Endothelial cell of umbilical vein (primary cell): ENCODE data around the gene MCTP1. TPM values are rescaled to one million over a fixed set of nuclear protein-coding genes. Genes with fewer than 3 reads are reported as not detected.

Experiments
- BruUV-seq: library from RNA; stranded (reverse); fragments of 400-500 nt; replicated peaks from 2 replicates; lab custom pipeline; 2021; lab: Mats Ljungman, UMichigan
- CTCF ChIA-PET: fragments of 300-600, 350-600 bp; sonication (Branson Sonifier 250); formaldehyde crosslinking; loops from one replicate; lab custom pipeline; 2021; ENCODE audit warnings: antibody characterized with exemption, inconsistent platforms; lab: Charles Lee
- POLR2A ChIA-PET: fragments of 300-600, 350-600 bp; sonication (Branson Sonifier 250); formaldehyde crosslinking; loops from one replicate; lab custom pipeline; 2021; ENCODE audit warnings: antibody characterized with exemption, inconsistent platforms; lab: Charles Lee
- DNase-seq: peaks from one replicate; pipeline ENCODE4 v3.0.0-alpha.2; 2011; ENCODE audit warnings: low read depth, low spot score
- FAIRE-seq: peaks from 2 replicates; lab custom pipeline; 2011; peaks lifted over from hg19 to GRCh38; lab: Jason Lieb, UNC
- H2AFZ ChIP-seq: 2 replicates; pipeline ENCODE4 v1.6.0; 2012; ENCODE audit warnings: low read depth, low read length, control low read depth, inconsistent platforms
- H3K27ac ChIP-seq: 2 replicates; pipeline ENCODE4 v1.5.1; 2011; ENCODE audit warnings: low read depth, mild to moderate bottlenecking, control low read depth, low read length, moderate library complexity; ENCODE audit not compliant: insufficient read depth
- H3K27me3 ChIP-seq, 2 experiments: 2 replicates each; pipeline versions ENCODE4 v1.6.0 to v1.6.1; 2011; ENCODE audit warnings: low read length in 2 of 2, mixed read lengths in 1 of 2; ENCODE audit not compliant: control insufficient read depth in 2 of 2, insufficient read depth in 2 of 2
- H3K36me3 ChIP-seq, 2 experiments: 2 replicates in 1 of 2; 3 replicates in 1 of 2; pipeline ENCODE4 v1.5.1; 2011; ENCODE audit warnings: low read length in 2 of 2, mild to moderate bottlenecking in 1 of 2, moderate library complexity in 1 of 2; ENCODE audit not compliant: control insufficient read depth in 2 of 2, insufficient read depth in 2 of 2; ENCODE audit errors: extremely low read depth in 1 of 2
- H3K4me1 ChIP-seq: 3 replicates; pipeline ENCODE4 v1.5.1; 2011; ENCODE audit warnings: mild to moderate bottlenecking, low read length; ENCODE audit not compliant: control insufficient read depth, insufficient read depth; ENCODE audit errors: extremely low read depth
- H3K4me2 ChIP-seq: 2 replicates; pipeline ENCODE4 v1.6.1; 2011; ENCODE audit warnings: low read length, control low read depth, mixed read lengths; ENCODE audit not compliant: insufficient read depth
- H3K4me3 ChIP-seq, 3 experiments: fragments of 200-600 bp in 1 of 3; sonication (generic), shearing (Covaris generic) in 1 of 3; replicated peaks in 1 of 3; 2 replicates each; pipeline ENCODE4 v1.5.1; 2011 to 2016; ENCODE audit warnings: control low read depth in 3 of 3, low read length in 3 of 3, mild to moderate bottlenecking in 2 of 3, inconsistent platforms in 1 of 3, low read depth in 1 of 3, moderate library complexity in 1 of 3; ENCODE audit not compliant: insufficient read depth in 1 of 3
- H3K79me2 ChIP-seq: 2 replicates; pipeline ENCODE4 v1.6.0; 2012; ENCODE audit warnings: low read length, inconsistent platforms; ENCODE audit not compliant: control insufficient read depth, insufficient read depth
- H3K9ac ChIP-seq: replicated peaks from 2 replicates; pipeline ENCODE3; 2011; ENCODE audit warnings: low read length, control low read depth; ENCODE audit not compliant: insufficient read depth; ENCODE audit errors: extremely low read depth
- H3K9me1 ChIP-seq: replicated peaks from 3 replicates; pipeline ENCODE4 v1.6.0; 2011; ENCODE audit warnings: mild to moderate bottlenecking, low read length; ENCODE audit not compliant: control insufficient read depth, insufficient read depth; ENCODE audit errors: extremely low read depth
- H3K9me3 ChIP-seq: replicated peaks from 2 replicates; pipeline ENCODE4 v1.5.1; 2012; ENCODE audit warnings: low read length, inconsistent platforms; ENCODE audit not compliant: control insufficient read depth, insufficient read depth
- H4K20me1 ChIP-seq: replicated peaks from 2 replicates; pipeline ENCODE3; 2011; ENCODE audit warnings: mild to moderate bottlenecking, low read length; ENCODE audit not compliant: control insufficient read depth, insufficient read depth; ENCODE audit errors: extremely low read depth
- CTCF ChIP-seq, 2 donors: IDR thresholded peaks; 1 replicate in 1 of 2; 2 replicates in 1 of 2; pipeline ENCODE4 v1.5.1; 2011; ENCODE audit warnings: low read length in 2 of 2, mild to moderate bottlenecking in 2 of 2, moderate library complexity in 2 of 2, control low read depth in 1 of 2, inconsistent platforms in 1 of 2, low read depth in 1 of 2; ENCODE audit not compliant: insufficient read depth in 1 of 2; ENCODE audit errors: extremely low read depth in 1 of 2
- EZH2 ChIP-seq: IDR thresholded peaks from 2 replicates; pipeline ENCODE4 v1.6.1; 2012; ENCODE audit warnings: borderline replicate concordance, low read depth, mild to moderate bottlenecking, moderate library complexity, low read length, inconsistent platforms; ENCODE audit not compliant: severe bottlenecking
- FOS ChIP-seq: IDR thresholded peaks from 2 replicates; pipeline ENCODE4 v1.6.1; 2011; ENCODE audit warnings: mild to moderate bottlenecking, low read length, moderate library complexity, borderline replicate concordance; ENCODE audit not compliant: insufficient read depth
- POLR2AphosphoS5 ChIP-seq: IDR thresholded peaks from 2 replicates; pipeline ENCODE4 v1.6.1; 2012; ENCODE audit warnings: low read depth, mild to moderate bottlenecking, control low read depth, low read length, moderate library complexity; ENCODE audit not compliant: insufficient read depth
- dilution Hi-C: fragments of 300-500 bp; cut with MboI; formaldehyde crosslinking; loops from one replicate; pipeline ENCODE4 v1.15.0; 2019; ENCODE audit warnings: low sequenced_read_pairs; ENCODE audit not compliant: extremely low pct_ligation_motif_present
- intact Hi-C: fragments of 100-400 bp; cut with micrococcal nuclease; formaldehyde crosslinking; loops from one replicate; pipeline ENCODE4 v1.10.0; 2022
- polyA plus RNA-seq, 4 experiments: library from polyadenylated mRNA; depleted of rRNA in 3 of 4; stranded (reverse) in 3 of 4; unstranded in 1 of 4; fragments of >200 nt; gene quantifications; 2 replicates each; pipeline versions ENCODE4 v1.2.1 to v1.2.3, GENCODE V29; 2011 to 2012; ENCODE audit warnings: missing spikeins in 1 of 4
- total RNA-seq: library from RNA; stranded (reverse); gene quantifications from 2 replicates; pipeline ENCODE4 v1.2.3, GENCODE V29; 2021

Gene MCTP1
- total and polyA plus RNA-seq, 2 donors (not counting 3 experiments of a cell fraction or from before 2014, with no cell fraction given): 79.3 to 203 TPM

GRCh38 chr5:94969174-94969573 lies 315.7 kb downstream of the MCTP1 start:
- ChIA-PET CTCF (interaction anchor here (0.6 to 3.4 kb wide), 49 partner anchors 9 to 552 kb away, joined by 3 to 208 read pairs (median 5); partner anchors contain the start of gene MCTP1), POLR2A (no interaction called here)
- no peaks in the 10 kb centered on the region for H3K27me3 ChIP-seq
- no peak overlapping the region for H3K4me2 ChIP-seq
- H3K4me3 ChIP-seq: no peak overlapping the region
- H3K9ac ChIP-seq: no peak overlapping the region
- dilution Hi-C loops: no loop called here
- H3K79me2 ChIP-seq: peaks cover 7% of the 10 kb centered on the region
- H3K9me3 ChIP-seq: no peaks in the 10 kb centered on the region
- TF ChIP-seq CTCF (IDR thresholded peaks at IDR 0.05; ENCODE audit: extremely low read depth in 1 of 2, insufficient read depth in 1 of 2, low read depth in 1 of 2, low read length in 2 of 2) (peak; percentile 14 to 15), EZH2 (no peak)
- no TSS peak for BruUV-seq
- no peak overlapping the region for H3K27ac ChIP-seq
- intact Hi-C loops: loop anchor here (1.0 to 2.0 kb wide), 2 partner anchors 108 to 270 kb away; no protein-coding TSS in a partner anchor
- no peak for FAIRE-seq
- peak; percentile 62 for DNase-seq
- H4K20me1 ChIP-seq: peaks cover 6% of the 10 kb centered on the region
- no peaks in the 10 kb centered on the region for H3K9me1 ChIP-seq
- H3K4me1 ChIP-seq: peaks cover 7% of the 10 kb centered on the region
- H2AFZ ChIP-seq: no peak overlapping the region
- H3K36me3 ChIP-seq: no peaks in the 10 kb centered on the region

- BruUV-seq: no TSS peak
- CTCF ChIA-PET: interaction anchor here (0.5 to 3.4 kb wide), 60 partner anchors 10 to 744 kb away, joined by 3 to 208 read pairs (median 4); partner anchors contain the start of gene MCTP1
Observed at GRCh38 chr5:94968507-94969095, 316.3 kb downstream of the MCTP1 start.

More at GRCh38 chr5:94968507-94969095, 316.3 kb downstream of the MCTP1 start:
- H3K9ac ChIP-seq: no peak overlapping the region
- H4K20me1 ChIP-seq: peaks cover 7% of the 10 kb centered on the region
- H3K9me3 ChIP-seq: no peaks in the 10 kb centered on the region
- H3K27ac ChIP-seq: no peak overlapping the region
- no peaks in the 10 kb centered on the region for H3K36me3 ChIP-seq
- H3K27me3 ChIP-seq: no peaks in the 10 kb centered on the region
- DNase-seq (peak; percentile 77), FAIRE-seq (peak; percentile 83)
- intact Hi-C loops: loop anchor here (1.0 to 2.0 kb wide), 4 partner anchors 108 to 293 kb away; no protein-coding TSS in a partner anchor
- no peak overlapping the region for H2AFZ ChIP-seq
- TF ChIP-seq POLR2AphosphoS5 (no peak), CTCF (IDR thresholded peaks at IDR 0.05; ENCODE audit: extremely low read depth in 1 of 2, insufficient read depth in 1 of 2, low read depth in 1 of 2, low read length in 2 of 2) (peak; percentile 44 to 54), FOS (no peak)
- H3K9me1 ChIP-seq: no peaks in the 10 kb centered on the region
- H3K4me2 ChIP-seq: no peak overlapping the region
- peaks cover 7% of the 10 kb centered on the region for H3K4me1 ChIP-seq
- POLR2A ChIA-PET: no interaction called here
- dilution Hi-C loops: no loop called here
- peaks cover 7% of the 10 kb centered on the region for H3K79me2 ChIP-seq
- no peak overlapping the region for H3K4me3 ChIP-seq
